GM18499 (cell line): ENCODE data around the gene RAP1GAP2.
"Not testable (repeated sequence)": the region's sequence is repeated elsewhere in the genome, so short reads cannot be mapped to it uniquely, and the experiment has no call there.

ENCODE experiments used
- ATAC-seq: cut with Tn5 transposase; IDR thresholded peaks from one replicate; pipeline ENCODE4 v1.9.1; 2021; ENCODE audit warnings: moderate number of reproducible peaks; ENCODE audit not compliant: insufficient read depth, unreplicated experiment

The RAP1GAP2 gene

GRCh38 chr17:2785376-2785775, 10.9 kb upstream of the RAP1GAP2 start:
- ATAC-seq: not testable (repeated sequence)

- no peak for ATAC-seq
Observed at GRCh38 chr17:2786176-2786881, 9.9 kb upstream of the RAP1GAP2 start.

GRCh38 chr17:2789700-2790099, 6.5 kb upstream of the RAP1GAP2 start:
- ATAC-seq: no peak

- no peak for ATAC-seq
Observed at GRCh38 chr17:2792366-2793169, 3.7 kb upstream of the RAP1GAP2 start.

GRCh38 chr17:2794111-2794803, 2.0 kb upstream of the RAP1GAP2 start:
- ATAC-seq: no peak

GRCh38 chr17:2795441-2796163, 636 bp upstream of the RAP1GAP2 start:
- ATAC-seq: no peak

GRCh38 chr17:2797226-2797625, 988 bp downstream of the RAP1GAP2 start:
- no peak for ATAC-seq

- no peak for ATAC-seq
Observed at GRCh38 chr17:2797637-2798036, 1.4 kb downstream of the RAP1GAP2 start.

- ATAC-seq: no peak
Observed at GRCh38 chr17:2798188-2798587, 1.9 kb downstream of the RAP1GAP2 start.

GRCh38 chr17:2798678-2799077, 2.4 kb downstream of the RAP1GAP2 start:
- no peak for ATAC-seq

- ATAC-seq: no peak
Observed at GRCh38 chr17:2799653-2800052, 3.4 kb downstream of the RAP1GAP2 start.

GRCh38 chr17:2800367-2800766, 4.1 kb downstream of the RAP1GAP2 start:
- no peak for ATAC-seq

GRCh38 chr17:2801841-2802240, 5.6 kb downstream of the RAP1GAP2 start:
- no peak for ATAC-seq

- no peak for ATAC-seq
Observed at GRCh38 chr17:2802574-2802973, 6.3 kb downstream of the RAP1GAP2 start.

GRCh38 chr17:2803386-2803785, 7.1 kb downstream of the RAP1GAP2 start:
- no peak for ATAC-seq

- no peak for ATAC-seq
Observed at GRCh38 chr17:2803971-2804370, 7.7 kb downstream of the RAP1GAP2 start.

GRCh38 chr17:2804912-2805311, 8.7 kb downstream of the RAP1GAP2 start:
- no peak for ATAC-seq

- ATAC-seq: no peak
Observed at GRCh38 chr17:2805961-2806360, 9.7 kb downstream of the RAP1GAP2 start.

GRCh38 chr17:2808367-2809335, 12.4 kb downstream of the RAP1GAP2 start:
- no peak for ATAC-seq
